ENCODE data around the gene BCL2L11. TPM values are rescaled to one million over a fixed set of nuclear protein-coding genes. Genes with fewer than 3 reads are reported as not detected.

The BCL2L11 gene
- total and polyA plus RNA-seq, 7 donors = 8.3 to 30.0 (median 16.0) TPM

- no peak overlapping the region for H3K27ac ChIP-seq
- H3K36me3 ChIP-seq = no peaks in the 10 kb centered on the region
- H3K9me3 ChIP-seq = no peaks in the 10 kb centered on the region
- TF ChIP-seq CTCF (IDR thresholded peaks at IDR 0.05) = no peak
- 91% methylated on average over 3 of the region's 3 CpGs for WGBS, 2 donors
- intact Hi-C loops (cut with DNase I) = no loop called here
- no peak for DNase-seq
- no peaks in the 10 kb centered on the region for H3K27me3 ChIP-seq
- no peak overlapping the region for H3K4me3 ChIP-seq
- H3K4me1 ChIP-seq = no peaks in the 10 kb centered on the region
These were observed 14.7 kb downstream of the BCL2L11 start for GRCh38 chr2:111135237-111135909.

- H3K4me3 ChIP-seq = no peak overlapping the region
- no peaks in the 10 kb centered on the region for H3K27me3 ChIP-seq
- DNase-seq = no peak
- H3K9me3 ChIP-seq = no peaks in the 10 kb centered on the region
- intact Hi-C loops (cut with DNase I) = no loop called here
- 66 to 79% methylated on average over 9 of the region's 9 CpGs for WGBS, 2 donors
- H3K36me3 ChIP-seq = no peaks in the 10 kb centered on the region
- TF ChIP-seq POLR2AphosphoS5 (IDR thresholded peaks at IDR 0.05) (no peak), EP300 (IDR thresholded peaks at IDR 0.05) (no peak), POLR2A (IDR thresholded peaks at IDR 0.05) (no peak), CTCF (IDR thresholded peaks at IDR 0.05) (no peak)
- H3K4me1 ChIP-seq = no peaks in the 10 kb centered on the region
- no peak overlapping the region for H3K27ac ChIP-seq
These were observed 15.2 kb downstream of the BCL2L11 start for GRCh38 chr2:111135910-111136297.

- 92% methylated on average over 5 of the region's 5 CpGs for WGBS, 2 donors
These were observed 18.1 kb downstream of the BCL2L11 start for GRCh38 chr2:111138839-111139238.

GRCh38 chr2:111139637-111140317, 19.1 kb downstream of the BCL2L11 start:
- TF ChIP-seq POLR2AphosphoS5 (IDR thresholded peaks at IDR 0.05) = no peak
- TF ChIP-seq CTCF (IDR thresholded peaks at IDR 0.05) = no peak
- TF ChIP-seq POLR2A (IDR thresholded peaks at IDR 0.05) = no peak
- no peak for TF ChIP-seq EP300 (IDR thresholded peaks at IDR 0.05)
- H3K9me3 ChIP-seq = no peaks in the 10 kb centered on the region
- H3K27me3 ChIP-seq = no peaks in the 10 kb centered on the region
- H3K36me3 ChIP-seq = no peaks in the 10 kb centered on the region
- WGBS, 2 donors = 32 to 71% methylated on average over 12 of the region's 12 CpGs
- no peaks in the 10 kb centered on the region for H3K4me1 ChIP-seq
- no peak overlapping the region for H3K27ac ChIP-seq
- intact Hi-C loops (cut with DNase I) = no loop called here
- DNase-seq = no peak
- H3K4me3 ChIP-seq = no peak overlapping the region

More at GRCh38 chr2:111138839-111139238, 18.1 kb downstream of the BCL2L11 start:
- Histone ChIP-seq H3K27ac (no peak overlapping the region), H3K4me1 (no peaks in the 10 kb centered on the region), H3K4me3 (no peak overlapping the region), H3K36me3 (no peaks in the 10 kb centered on the region), H3K27me3 (no peaks in the 10 kb centered on the region), H3K9me3 (no peaks in the 10 kb centered on the region)
- no peak for DNase-seq
- TF ChIP-seq POLR2A (IDR thresholded peaks at IDR 0.05) (no peak), EP300 (IDR thresholded peaks at IDR 0.05) (no peak), CTCF (IDR thresholded peaks at IDR 0.05) (no peak), POLR2AphosphoS5 (IDR thresholded peaks at IDR 0.05) (no peak)
- intact Hi-C loops (cut with DNase I) = no loop called here

Measured in sigmoid colon (tissue), 7 donors.